Measurements from ENCODE around the gene KCNC4. TPM values are rescaled to one million over a fixed set of nuclear protein-coding genes. Genes with fewer than 3 reads are reported as not detected.

Gene KCNC4
- total and polyA plus RNA-seq, 2 of the 13 experiments (the other 11 are each of a cell fraction or from before 2014, with no cell fraction given): 0.24 to 0.66 TPM

GRCh38 chr1:110164725-110165350 is 45.3 kb upstream of the KCNC4 start:
- Histone ChIP-seq H3K36me3 (replicated peaks in 1 of 2; ENCODE audit: control insufficient read depth in 1 of 2, insufficient read depth in 2 of 2, low read length in 2 of 2) (no peaks in the 10 kb centered on the region), H4K20me1 (ENCODE audit: insufficient read depth, low read length) (no peaks in the 10 kb centered on the region), H3K4me2 (ENCODE audit: low read depth, low read length) (no peak overlapping the region), H3K9me3 (ENCODE audit: low read length) (no peaks in the 10 kb centered on the region), H3K9ac (ENCODE audit: insufficient read depth, low read depth, low read length) (no peak overlapping the region), H2AFZ (ENCODE audit: low read length) (no peak overlapping the region), H3K4me1 (ENCODE audit: insufficient read depth, low read length) (no peaks in the 10 kb centered on the region), H3K27me3 (ENCODE audit: control insufficient read depth in 1 of 2, insufficient read depth in 2 of 2, low read length in 2 of 2) (peaks cover 4 to 47% of the 10 kb centered on the region in 2 experiments; a peak in 4 of 5 replicates), H3K79me2 (ENCODE audit: insufficient read depth, low read length) (no peaks in the 10 kb centered on the region), H3K4me3 (replicated peaks in 1 of 3; ENCODE audit: insufficient read depth in 1 of 3, low read depth in 2 of 3, low read length in 3 of 3) (no peak overlapping the region), H3K27ac (ENCODE audit: extremely low read length, insufficient read depth, low read length) (no peak overlapping the region)
- 0% methylated on average over 1 of the region's 10 CpGs for WGBS (ENCODE audit: low lambda C conversion rate)
- CTCF ChIA-PET (ENCODE audit: low intra/inter-chr PET ratio, low total read pairs): no interaction called here
- POLR2A ChIA-PET: no interaction called here
- no TSS peak for BruUV-seq (replicated peaks)
- in situ Hi-C loops (cut with HindIII; ENCODE audit: extremely low pct_ligation_motif_present, low pct_unique_long_range_greater_than_20kb): no loop called here
- intact Hi-C loops (cut with micrococcal nuclease; ENCODE audit: unreplicated experiment): no loop called here
- TF ChIP-seq CEBPB (IDR thresholded peaks at IDR 0.05; ENCODE audit: borderline replicate concordance, low read depth, low read length) (peak; percentile 92), ZBTB26 (CRISPR knock-in tag; IDR thresholded peaks at IDR 0.05; ENCODE audit: borderline replicate concordance) (no peak), HMG20A (CRISPR knock-in tag; IDR thresholded peaks at IDR 0.05; ENCODE audit: borderline replicate concordance) (no peak), BCL3 (CRISPR knock-in tag; IDR thresholded peaks at IDR 0.05) (no peak), ZBTB46 (CRISPR knock-in tag; IDR thresholded peaks at IDR 0.05; ENCODE audit: borderline replicate concordance) (no peak), SALL2 (CRISPR knock-in tag; IDR thresholded peaks at IDR 0.05) (no peak), HIVEP1 (CRISPR knock-in tag; IDR thresholded peaks at IDR 0.05) (no peak), CEBPG (CRISPR knock-in tag; IDR thresholded peaks at IDR 0.05) (peak; percentile 80), KLF9 (CRISPR knock-in tag; IDR thresholded peaks at IDR 0.05; ENCODE audit: low read depth) (no peak), ZSCAN21 (CRISPR knock-in tag; IDR thresholded peaks at IDR 0.05; ENCODE audit: borderline replicate concordance) (no peak), MTA1 (CRISPR knock-in tag; IDR thresholded peaks at IDR 0.05; ENCODE audit: borderline replicate concordance) (no peak), HDAC1 (CRISPR knock-in tag; IDR thresholded peaks at IDR 0.05) (no peak), ZNF879 (CRISPR knock-in tag; IDR thresholded peaks at IDR 0.05) (no peak), ZNF883 (CRISPR knock-in tag; IDR thresholded peaks at IDR 0.05; ENCODE audit: not compliant biosample characterization) (no peak), PITX1 (CRISPR knock-in tag; IDR thresholded peaks at IDR 0.05) (no peak), ZSCAN30 (CRISPR knock-in tag; IDR thresholded peaks at IDR 0.05) (no peak)
- TF ChIP-seq, protein P1, sequence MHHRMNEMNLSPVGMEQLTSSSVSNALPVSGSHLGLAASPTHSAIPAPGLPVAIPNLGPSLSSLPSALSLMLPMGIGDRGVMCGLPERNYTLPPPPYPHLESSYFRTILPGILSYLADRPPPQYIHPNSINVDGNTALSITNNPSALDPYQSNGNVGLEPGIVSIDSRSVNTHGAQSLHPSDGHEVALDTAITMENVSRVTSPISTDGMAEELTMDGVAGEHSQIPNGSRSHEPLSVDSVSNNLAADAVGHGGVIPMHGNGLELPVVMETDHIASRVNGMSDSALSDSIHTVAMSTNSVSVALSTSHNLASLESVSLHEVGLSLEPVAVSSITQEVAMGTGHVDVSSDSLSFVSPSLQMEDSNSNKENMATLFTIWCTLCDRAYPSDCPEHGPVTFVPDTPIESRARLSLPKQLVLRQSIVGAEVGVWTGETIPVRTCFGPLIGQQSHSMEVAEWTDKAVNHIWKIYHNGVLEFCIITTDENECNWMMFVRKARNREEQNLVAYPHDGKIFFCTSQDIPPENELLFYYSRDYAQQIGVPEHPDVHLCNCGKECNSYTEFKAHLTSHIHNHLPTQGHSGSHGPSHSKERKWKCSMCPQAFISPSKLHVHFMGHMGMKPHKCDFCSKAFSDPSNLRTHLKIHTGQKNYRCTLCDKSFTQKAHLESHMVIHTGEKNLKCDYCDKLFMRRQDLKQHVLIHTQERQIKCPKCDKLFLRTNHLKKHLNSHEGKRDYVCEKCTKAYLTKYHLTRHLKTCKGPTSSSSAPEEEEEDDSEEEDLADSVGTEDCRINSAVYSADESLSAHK (CRISPR knock-in tag; IDR thresholded peaks at IDR 0.05; ENCODE audit: borderline replicate concordance): no peak
- no peak for DNase-seq (ENCODE audit: low spot score)
- no peak for FAIRE-seq
- ATAC-seq: peak; percentile 82
